GM12891 (cell line): ENCODE data around the gene PLEK2.

ENCODE experiments used
- DNase-seq: peaks from one replicate; pipeline ENCODE4 v3.0.0; 2011; ENCODE audit warnings: low spot score; ENCODE audit not compliant: insufficient read length
- FAIRE-seq: peaks from 2 replicates; lab custom pipeline; 2011; peaks lifted over from hg19 to GRCh38; lab: Jason Lieb, UNC
- PAX5 ChIP-seq: IDR thresholded peaks from 2 replicates; pipeline ENCODE4 v1.6.1; 2011; ENCODE audit warnings: low read length, moderate library complexity, mild to moderate bottlenecking; ENCODE audit not compliant: insufficient read depth, severe bottlenecking
- POLR2A ChIP-seq: IDR thresholded peaks from 2 replicates; pipeline ENCODE4 v1.6.1; 2011; ENCODE audit warnings: low read depth, low read length, control low read depth
- POLR2AphosphoS5 ChIP-seq: IDR thresholded peaks from 2 replicates; pipeline ENCODE4 v1.6.1; 2011; ENCODE audit warnings: low read depth, low read length, control low read depth
- POU2F2 ChIP-seq: IDR thresholded peaks from 2 replicates; pipeline ENCODE4 v1.6.1; 2011; ENCODE audit warnings: low read depth, mild to moderate bottlenecking, control low read depth, low read length, moderate library complexity
- SPI1 ChIP-seq: IDR thresholded peaks from 2 replicates; pipeline ENCODE4 v1.6.1; 2011; ENCODE audit warnings: low read depth, low read length, control low read depth
- TAF1 ChIP-seq: IDR thresholded peaks from 2 replicates; pipeline ENCODE4 v1.6.1; 2011; ENCODE audit warnings: low read depth, low read length, control low read depth

The PLEK2 gene

GRCh38 chr14:67405771-67406170 is 6.2 kb downstream of the PLEK2 start:
- DNase-seq (no peak), FAIRE-seq (no peak)
- TF ChIP-seq SPI1 (no peak), POLR2A (no peak), PAX5 (no peak), TAF1 (no peak), POLR2AphosphoS5 (no peak), POU2F2 (no peak)

- TF ChIP-seq POLR2A (no peak), TAF1 (no peak), POU2F2 (no peak), SPI1 (no peak), PAX5 (no peak), POLR2AphosphoS5 (no peak)
- FAIRE-seq (no peak), DNase-seq (no peak)
These were observed 11.5 kb downstream of the PLEK2 start for GRCh38 chr14:67400434-67400833.

GRCh38 chr14:67397536-67397935 is 14.4 kb downstream of the PLEK2 start:
- FAIRE-seq (no peak), DNase-seq (no peak)
- no peak for TF ChIP-seq POLR2A
- TF ChIP-seq POLR2AphosphoS5 = no peak
- TF ChIP-seq TAF1 = no peak
- TF ChIP-seq SPI1 = no peak
- no peak for TF ChIP-seq PAX5
- TF ChIP-seq POU2F2 = no peak

GRCh38 chr14:67396381-67396970 is 15.5 kb downstream of the PLEK2 start:
- DNase-seq (no peak), FAIRE-seq (no peak)
- TF ChIP-seq POLR2A (no peak), POU2F2 (no peak), SPI1 (no peak), PAX5 (no peak)

- FAIRE-seq (no peak), DNase-seq (no peak)
- TF ChIP-seq SPI1 (no peak), PAX5 (no peak), POLR2A (no peak), TAF1 (no peak), POLR2AphosphoS5 (no peak), POU2F2 (no peak)
These were observed 16.1 kb downstream of the PLEK2 start for GRCh38 chr14:67395876-67396189.

GRCh38 chr14:67395086-67395875 is 16.7 kb downstream of the PLEK2 start:
- FAIRE-seq (no peak), DNase-seq (no peak)
- TF ChIP-seq TAF1 = no peak
- no peak for TF ChIP-seq PAX5
- TF ChIP-seq SPI1 = no peak
- TF ChIP-seq POLR2A = no peak
- no peak for TF ChIP-seq POU2F2
- TF ChIP-seq POLR2AphosphoS5 = no peak

GRCh38 chr14:67393689-67394088 is 18.3 kb downstream of the PLEK2 start:
- TF ChIP-seq POLR2A = no peak
- FAIRE-seq (no peak), DNase-seq (no peak)

- DNase-seq (no peak), FAIRE-seq (no peak)
- TF ChIP-seq POU2F2 (no peak), POLR2AphosphoS5 (no peak), POLR2A (no peak), PAX5 (no peak), SPI1 (no peak), TAF1 (no peak)
These were observed 19.2 kb downstream of the PLEK2 start for GRCh38 chr14:67392800-67393199.

- DNase-seq (no peak), FAIRE-seq (no peak)
- TF ChIP-seq TAF1 (no peak), PAX5 (no peak), POLR2AphosphoS5 (no peak), POLR2A (no peak), SPI1 (no peak)
These were observed 19.8 kb downstream of the PLEK2 start for GRCh38 chr14:67392123-67392522.

- no peak for FAIRE-seq
These were observed 20.7 kb downstream of the PLEK2 start for GRCh38 chr14:67391268-67391667.

More at GRCh38 chr14:67391268-67391667, 20.7 kb downstream of the PLEK2 start:
- TF ChIP-seq SPI1 (no peak), PAX5 (no peak), TAF1 (no peak), POU2F2 (no peak), POLR2A (no peak), POLR2AphosphoS5 (no peak)
- no peak for DNase-seq
